GM03348 (cell line): ENCODE data around the gene HERC5.
A peak's percentile ranks its signal among the peaks of the same experiment; 100 is the strongest.
"Not testable (repeated sequence)": the region's sequence is repeated elsewhere in the genome, so short reads cannot be mapped to it uniquely, and the experiment has no call there.

Experiments used
- DNase-seq: peaks from one replicate; pipeline ENCODE4 v3.0.0; 2012; ENCODE audit warnings: low spot score

Gene HERC5

GRCh38 chr4:88448211-88448765 lies 8.6 kb upstream of the HERC5 start:
- not testable (repeated sequence) for DNase-seq

- DNase-seq: no peak
Measured at GRCh38 chr4:88448889-88449288, 8.0 kb upstream of the HERC5 start.

GRCh38 chr4:88449290-88449689 lies 7.6 kb upstream of the HERC5 start:
- no peak for DNase-seq

GRCh38 chr4:88451205-88451604 lies 5.7 kb upstream of the HERC5 start:
- no peak for DNase-seq

- DNase-seq: no peak
Measured at GRCh38 chr4:88452912-88453311, 4.0 kb upstream of the HERC5 start.

GRCh38 chr4:88457307-88458103 lies 586 bp downstream of the HERC5 start:
- DNase-seq: peak; percentile 41

GRCh38 chr4:88458104-88458740 lies 1.3 kb downstream of the HERC5 start:
- no peak for DNase-seq

GRCh38 chr4:88465653-88466192 lies 8.8 kb downstream of the HERC5 start:
- no peak for DNase-seq

GRCh38 chr4:88467392-88467791 lies 10.5 kb downstream of the HERC5 start:
- no peak for DNase-seq

GRCh38 chr4:88477229-88477860 lies 20.4 kb downstream of the HERC5 start:
- no peak for DNase-seq

- DNase-seq: no peak
Measured at GRCh38 chr4:88478247-88478646, 21.3 kb downstream of the HERC5 start.

- DNase-seq: no peak
Measured at GRCh38 chr4:88481537-88481936, 24.6 kb downstream of the HERC5 start.

GRCh38 chr4:88489100-88489761 lies 32.3 kb downstream of the HERC5 start:
- no peak for DNase-seq

- DNase-seq: no peak
Measured at GRCh38 chr4:88497859-88498409, 41.0 kb downstream of the HERC5 start.

GRCh38 chr4:88503344-88503743 lies 46.4 kb downstream of the HERC5 start:
- DNase-seq: no peak

- DNase-seq: no peak
Measured at GRCh38 chr4:88511236-88511635, 54.3 kb downstream of the HERC5 start.

GRCh38 chr4:88514557-88515511 lies 57.9 kb downstream of the HERC5 start:
- no peak for DNase-seq

- DNase-seq: no peak
Measured at GRCh38 chr4:88516746-88517145, 59.8 kb downstream of the HERC5 start.

GRCh38 chr4:88517825-88518224 lies 60.9 kb downstream of the HERC5 start:
- no peak for DNase-seq

GRCh38 chr4:88518911-88519310 lies 62.0 kb downstream of the HERC5 start:
- no peak for DNase-seq
